ENCODE data around the gene ZGPAT.
A peak's percentile ranks its signal among the peaks of the same experiment; 100 is the strongest.

ZGPAT gene

GRCh38 chr20:63749597-63750508, 42.0 kb downstream of the ZGPAT start:
- peaks cover 0 to 27% (median 0%) of the 10 kb centered on the region in 11 experiments; a peak in 6 of 22 replicates for H4K20me1 ChIP-seq
- no peak for TF ChIP-seq Cebpa-rat (IDR thresholded peaks at IDR 0.05)
- H3K4me1 ChIP-seq = peaks cover 8 to 67% (median 53%) of the 10 kb centered on the region in 10 experiments
- no peak overlapping the region; a peak in 1 of 22 replicates for H3K27ac ChIP-seq
- H3K4me2 ChIP-seq = peak overlapping the region in 9 of 11 experiments; percentile 76 to 97 (median 87); a peak in 17 of 22 replicates
- H3K27me3 ChIP-seq = no peaks in the 10 kb centered on the region
- H3K4me3 ChIP-seq = no peak overlapping the region
- peak overlapping the region in 2 of 11 experiments; percentile 2 to 55; a peak in 3 of 22 replicates for H3K9ac ChIP-seq
- peaks cover 0 to 10% (median 0%) of the 10 kb centered on the region in 11 experiments; a peak in 2 of 22 replicates for H3K36me3 ChIP-seq
- H3K9me3 ChIP-seq (replicated peaks in 1 of 11) = no peaks in the 10 kb centered on the region

GRCh38 chr20:63750807-63751470, 43.1 kb downstream of the ZGPAT start:
- Histone ChIP-seq H4K20me1 (peaks cover 0 to 36% (median 0%) of the 10 kb centered on the region in 11 experiments; a peak in 5 of 22 replicates), H3K4me3 (peak overlapping the region in 4 of 10 experiments; percentile 2 to 39 (median 38); a peak in 1 of 20 replicates), H3K9ac (peak overlapping the region in 10 of 11 experiments; percentile 1 to 62 (median 54); a peak in 17 of 22 replicates), H3K36me3 (0 out of 22 replicates have a peak, but pooled peaks cover 0 to 2% (median 0%) of the 10 kb centered on the region in 11 experiments), H3K4me2 (peak overlapping the region; percentile 64 to 97 (median 84)), H3K27me3 (no peaks in the 10 kb centered on the region), H3K9me3 (replicated peaks in 1 of 11) (no peaks in the 10 kb centered on the region), H3K4me1 (peaks cover 8 to 65% (median 53%) of the 10 kb centered on the region in 10 experiments), H3K27ac (peak overlapping the region in 7 of 11 experiments; percentile 44 to 64 (median 47); a peak in 11 of 22 replicates)
- TF ChIP-seq Cebpa-rat (IDR thresholded peaks at IDR 0.05) = no peak

- Histone ChIP-seq H3K4me1 (peaks cover 8 to 63% (median 54%) of the 10 kb centered on the region in 10 experiments), H3K27me3 (no peaks in the 10 kb centered on the region), H3K9ac (peak overlapping the region in 10 of 11 experiments; percentile 1 to 62 (median 54); a peak in 16 of 22 replicates), H3K4me3 (peak overlapping the region in 4 of 10 experiments; percentile 2 to 39 (median 38); a peak in 1 of 20 replicates), H3K9me3 (replicated peaks in 1 of 11) (no peaks in the 10 kb centered on the region), H3K4me2 (peak overlapping the region; percentile 64 to 97 (median 84)), H3K27ac (peak overlapping the region in 7 of 11 experiments; percentile 44 to 64 (median 47); a peak in 10 of 22 replicates), H3K36me3 (0 out of 22 replicates have a peak, but pooled peaks cover 0 to 2% (median 0%) of the 10 kb centered on the region in 11 experiments), H4K20me1 (peaks cover 0 to 37% (median 0%) of the 10 kb centered on the region in 11 experiments; a peak in 5 of 22 replicates)
- TF ChIP-seq Cebpa-rat (IDR thresholded peaks at IDR 0.05) = no peak
Measured at GRCh38 chr20:63751471-63752271, 43.8 kb downstream of the ZGPAT start.

GRCh38 chr20:63752411-63753101, 44.7 kb downstream of the ZGPAT start:
- H3K27me3 ChIP-seq = no peaks in the 10 kb centered on the region
- H3K4me1 ChIP-seq = peaks cover 8 to 61% (median 51%) of the 10 kb centered on the region in 10 experiments
- no peak for TF ChIP-seq Cebpa-rat (IDR thresholded peaks at IDR 0.05)
- no peaks in the 10 kb centered on the region for H3K9me3 ChIP-seq (replicated peaks in 1 of 11)
- H3K4me3 ChIP-seq = no peak overlapping the region
- peak overlapping the region in 7 of 11 experiments; percentile 7 to 45 (median 30); a peak in 10 of 22 replicates for H3K4me2 ChIP-seq
- H3K9ac ChIP-seq = no peak overlapping the region
- 0 out of 22 replicates have a peak, but pooled peaks cover 0 to 2% (median 0%) of the 10 kb centered on the region in 11 experiments for H3K36me3 ChIP-seq
- H4K20me1 ChIP-seq = peaks cover 0 to 37% (median 0%) of the 10 kb centered on the region in 11 experiments; a peak in 5 of 22 replicates
- H3K27ac ChIP-seq = no peak overlapping the region

- no peak overlapping the region for H3K4me3 ChIP-seq
- H3K9me3 ChIP-seq (replicated peaks in 1 of 11) = no peaks in the 10 kb centered on the region
- 0 out of 22 replicates have a peak, but pooled peaks cover 0 to 2% (median 0%) of the 10 kb centered on the region in 11 experiments for H3K36me3 ChIP-seq
- H3K27ac ChIP-seq = no peak overlapping the region
- peaks cover 0 to 37% (median 0%) of the 10 kb centered on the region in 11 experiments; a peak in 5 of 22 replicates for H4K20me1 ChIP-seq
- peak overlapping the region in 4 of 11 experiments; percentile 17 to 45 (median 30); a peak in 1 of 22 replicates for H3K4me2 ChIP-seq
- no peaks in the 10 kb centered on the region for H3K27me3 ChIP-seq
- TF ChIP-seq Cebpa-rat (IDR thresholded peaks at IDR 0.05) = no peak
- no peak overlapping the region for H3K9ac ChIP-seq
- H3K4me1 ChIP-seq = peaks cover 8 to 52% (median 42%) of the 10 kb centered on the region in 10 experiments
Measured at GRCh38 chr20:63753381-63753780, 45.5 kb downstream of the ZGPAT start.

GRCh38 chr20:63754008-63754407, 46.2 kb downstream of the ZGPAT start:
- H3K36me3 ChIP-seq = 0 out of 22 replicates have a peak, but pooled peaks cover 0 to 2% (median 0%) of the 10 kb centered on the region in 11 experiments
- TF ChIP-seq Cebpa-rat (IDR thresholded peaks at IDR 0.05) = no peak
- peaks cover 0 to 37% (median 0%) of the 10 kb centered on the region in 11 experiments; a peak in 5 of 22 replicates for H4K20me1 ChIP-seq
- H3K27me3 ChIP-seq = no peaks in the 10 kb centered on the region
- peaks cover 8 to 47% (median 37%) of the 10 kb centered on the region in 10 experiments for H3K4me1 ChIP-seq
- H3K4me3 ChIP-seq = no peak overlapping the region
- no peaks in the 10 kb centered on the region for H3K9me3 ChIP-seq (replicated peaks in 1 of 11)
- H3K27ac ChIP-seq = no peak overlapping the region
- no peak overlapping the region; a peak in 1 of 22 replicates for H3K4me2 ChIP-seq
- H3K9ac ChIP-seq = no peak overlapping the region

- Histone ChIP-seq H3K4me2 (peak overlapping the region in 7 of 11 experiments; percentile 0 to 55 (median 31); a peak in 8 of 22 replicates), H3K36me3 (no peaks in the 10 kb centered on the region), H3K27ac (no peak overlapping the region), H3K9ac (no peak overlapping the region), H3K27me3 (no peaks in the 10 kb centered on the region), H3K9me3 (replicated peaks in 1 of 11) (no peaks in the 10 kb centered on the region), H4K20me1 (peaks cover 0 to 27% (median 0%) of the 10 kb centered on the region in 11 experiments; a peak in 4 of 22 replicates), H3K4me3 (no peak overlapping the region), H3K4me1 (peaks cover 3 to 28% (median 20%) of the 10 kb centered on the region in 10 experiments)
- TF ChIP-seq Cebpa-rat (IDR thresholded peaks at IDR 0.05) = no peak
Measured at GRCh38 chr20:63755933-63756647, 48.3 kb downstream of the ZGPAT start.
